PC-9 (cell line): ENCODE results near the gene MAPK1. TPM values are rescaled to one million over a fixed set of nuclear protein-coding genes. Genes with fewer than 3 reads are reported as not detected.
"Not testable (repeated sequence)": the region's sequence is repeated elsewhere in the genome, so short reads cannot be mapped to it uniquely, and the experiment has no call there.

Source experiments
- BruUV-seq: library from RNA; stranded (reverse); fragments of 400-500 nt; replicated peaks from 2 replicates; lab custom pipeline; 2021; lab: Mats Ljungman, UMichigan
- CTCF ChIA-PET: fragments of 300-600 bp; sonication (Branson Sonifier 250); formaldehyde crosslinking; loops from one replicate; lab custom pipeline; 2022; ENCODE audit warnings: antibody characterized with exemption; lab: Charles Lee
- POLR2A ChIA-PET: fragments of 300-600 bp; sonication (Branson Sonifier 250); formaldehyde crosslinking; loops from one replicate; lab custom pipeline; 2022; ENCODE audit warnings: antibody characterized with exemption; ENCODE audit not compliant: unreplicated experiment; lab: Charles Lee
- DNase-seq, 2 experiments: peaks; one replicate each; pipeline versions ENCODE4 v3.0.0 to v3.0.0-alpha.2; 2015 to 2022; ENCODE audit warnings: mixed read lengths in 1 of 2
- H2AFZ ChIP-seq: fragments of 200-600 bp; sonication (generic); 2 replicates; pipeline ENCODE4 v1.8.1; 2017; ENCODE audit warnings: antibody characterized with exemption
- H3F3A ChIP-seq: fragments of 200-600 bp; sonication (generic); 2 replicates; pipeline ENCODE4 v1.8.1; 2017; ENCODE audit warnings: antibody characterized with exemption, mild to moderate bottlenecking, low read depth; ENCODE audit not compliant: insufficient read depth
- H3K27ac ChIP-seq: fragments of 200-600 bp; sonication (generic); 2 replicates; pipeline ENCODE4 v1.6.1; 2016; ENCODE audit warnings: mixed run types
- H3K27me3 ChIP-seq: fragments of 200-600 bp; sonication (generic); 2 replicates; pipeline ENCODE4 v1.6.1; 2016; ENCODE audit warnings: low read depth, mixed run types; ENCODE audit not compliant: insufficient read depth
- H3K36me3 ChIP-seq: fragments of 200-600 bp; sonication (generic); 2 replicates; pipeline ENCODE4 v1.6.1; 2016; ENCODE audit warnings: low read depth, mixed run types
- H3K4me1 ChIP-seq: fragments of 200-600 bp; sonication (generic); replicated peaks from 2 replicates; pipeline ENCODE4 v1.6.1; 2016; ENCODE audit warnings: mixed run types; ENCODE audit not compliant: insufficient read depth
- H3K4me2 ChIP-seq: fragments of 200-600 bp; sonication (generic); 2 replicates; pipeline ENCODE4 v1.6.1; 2017; ENCODE audit warnings: mixed run types
- H3K4me3 ChIP-seq: fragments of 200-600 bp; sonication (generic); 2 replicates; pipeline ENCODE4 v1.6.1; 2016; ENCODE audit warnings: mixed run types
- H3K79me2 ChIP-seq: fragments of 200-600 bp; sonication (generic); 2 replicates; pipeline ENCODE4 v1.6.1; 2017; ENCODE audit warnings: low read depth, mixed run types
- H3K9me2 ChIP-seq: fragments of 200-600 bp; sonication (generic); 2 replicates; pipeline ENCODE4 v1.8.1; 2017; ENCODE audit warnings: mild to moderate bottlenecking; ENCODE audit not compliant: insufficient read depth
- H3K9me3 ChIP-seq: fragments of 200-600 bp; sonication (generic); 2 replicates; pipeline ENCODE4 v1.8.1; 2016; ENCODE audit warnings: low read depth; ENCODE audit not compliant: insufficient read depth
- H4K20me1 ChIP-seq: fragments of 200-600 bp; sonication (generic); 2 replicates; pipeline ENCODE4 v1.8.1; 2017; ENCODE audit not compliant: insufficient read depth
- CTCF ChIP-seq: fragments of 200-600 bp; sonication (generic); conservative IDR thresholded peaks from 2 replicates; pipeline ENCODE4 v1.6.1; 2017; ENCODE audit warnings: mixed run types, antibody characterized with exemption, mild to moderate bottlenecking, moderate library complexity
- EZH2 ChIP-seq: fragments of 200-600 bp; sonication (generic); IDR thresholded peaks from 2 replicates; pipeline ENCODE4 v1.8.0; 2017; ENCODE audit warnings: antibody characterized with exemption, low read depth
- intact Hi-C: fragments of 100-400 bp; cut with micrococcal nuclease; formaldehyde crosslinking; loops from one replicate; pipeline ENCODE4 v1.10.0; 2022; ENCODE audit not compliant: unreplicated experiment
- total RNA-seq: library from RNA; stranded (reverse); gene quantifications from 2 replicates; pipeline ENCODE4 v1.2.3, GENCODE V29; 2021

MAPK1 gene
- total RNA-seq, 1 experiment from 2014 or later, result 82.8 TPM

- no peaks in the 10 kb centered on the region for H3K9me2 ChIP-seq
- no peak for DNase-seq
- H3K27ac ChIP-seq, result no peak overlapping the region
- POLR2A ChIA-PET, result interaction anchor here (0.5 kb wide), 1 partner anchor 135 kb away, joined by 3 read pairs; no protein-coding TSS in a partner anchor
- no peaks in the 10 kb centered on the region for H3K4me1 ChIP-seq
- CTCF ChIA-PET, result no interaction called here
- no TSS peak for BruUV-seq
- H3K9me3 ChIP-seq, result no peaks in the 10 kb centered on the region
- H3K36me3 ChIP-seq, result no peaks in the 10 kb centered on the region
- H4K20me1 ChIP-seq, result no peaks in the 10 kb centered on the region
- no peaks in the 10 kb centered on the region for H3K27me3 ChIP-seq
- H3F3A ChIP-seq, result 0 out of 2 replicates have a peak, but pooled peaks cover 7% of the 10 kb centered on the region
- intact Hi-C loops, result no loop called here
- no peak overlapping the region for H2AFZ ChIP-seq
- no peaks in the 10 kb centered on the region for H3K79me2 ChIP-seq
- H3K4me3 ChIP-seq, result no peak overlapping the region
- TF ChIP-seq CTCF, result no peak
- TF ChIP-seq EZH2, result no peak
- no peak overlapping the region for H3K4me2 ChIP-seq
Observed at GRCh38 chr22:21790359-21790758, 77.1 kb downstream of the MAPK1 start.

GRCh38 chr22:21787565-21787964 is 79.9 kb downstream of the MAPK1 start:
- CTCF ChIA-PET, H3K9me3 ChIP-seq, H3K4me2 ChIP-seq, H3K4me1 ChIP-seq, H3F3A ChIP-seq, POLR2A ChIA-PET, H3K9me2 ChIP-seq, H3K79me2 ChIP-seq, H3K27me3 ChIP-seq, H2AFZ ChIP-seq, H3K4me3 ChIP-seq, intact Hi-C loops, H4K20me1 ChIP-seq, H3K27ac ChIP-seq, BruUV-seq, H3K36me3 ChIP-seq, DNase-seq: not testable (repeated sequence)

- no peak for DNase-seq
- Histone ChIP-seq H3K27me3 (no peaks in the 10 kb centered on the region), H3K9me2 (no peaks in the 10 kb centered on the region), H3K79me2 (no peaks in the 10 kb centered on the region), H3K9me3 (no peaks in the 10 kb centered on the region), H3K4me2 (no peak overlapping the region), H4K20me1 (no peaks in the 10 kb centered on the region), H3F3A (no peaks in the 10 kb centered on the region), H3K4me1 (no peaks in the 10 kb centered on the region), H3K27ac (no peak overlapping the region), H3K36me3 (no peaks in the 10 kb centered on the region), H2AFZ (no peak overlapping the region), H3K4me3 (no peak overlapping the region)
- TF ChIP-seq EZH2, result no peak
- TF ChIP-seq CTCF, result no peak
- BruUV-seq, result no TSS peak
- intact Hi-C loops, result no loop called here
- POLR2A ChIA-PET, result interaction anchor here (0.6 kb wide), 1 partner anchor 26 kb away, joined by 9 read pairs; no protein-coding TSS in a partner anchor
- CTCF ChIA-PET, result no interaction called here
Observed at GRCh38 chr22:21780259-21780658, 87.2 kb downstream of the MAPK1 start.

GRCh38 chr22:21779444-21779843 is 88.0 kb downstream of the MAPK1 start:
- H4K20me1 ChIP-seq, result no peaks in the 10 kb centered on the region
- no peak overlapping the region for H3K4me2 ChIP-seq
- TF ChIP-seq EZH2 (no peak), CTCF (no peak)
- H3K27me3 ChIP-seq, result no peaks in the 10 kb centered on the region
- POLR2A ChIA-PET, result no interaction called here
- intact Hi-C loops, result no loop called here
- BruUV-seq, result no TSS peak
- H3K9me2 ChIP-seq, result no peaks in the 10 kb centered on the region
- no peak for DNase-seq
- H3K9me3 ChIP-seq, result no peaks in the 10 kb centered on the region
- no peak overlapping the region for H3K27ac ChIP-seq
- no peaks in the 10 kb centered on the region for H3F3A ChIP-seq
- H3K36me3 ChIP-seq, result no peaks in the 10 kb centered on the region
- no peak overlapping the region for H2AFZ ChIP-seq
- no peaks in the 10 kb centered on the region for H3K4me1 ChIP-seq
- no peak overlapping the region for H3K4me3 ChIP-seq
- CTCF ChIA-PET, result no interaction called here
- H3K79me2 ChIP-seq, result no peaks in the 10 kb centered on the region
